Testis (tissue), 2 donors: ENCODE measurements around the gene ANXA6.

Experiments used
- POLR2A ChIP-seq: fragments of 450-650 bp; IDR thresholded peaks from one replicate; pipeline ENCODE4 v1.6.1; 2017; ENCODE audit warnings: antibody characterized with exemption, mild to moderate bottlenecking, moderate library complexity
- TF ChIP-seq, protein P1 (sequence below), 3 experiments: fragments of 450-650 bp in 2 of 3; fragments of 200-600 bp in 1 of 3; sonication (generic) in 1 of 3; IDR thresholded peaks; one replicate each; pipeline ENCODE4 v1.5.1; 2016 to 2019; ENCODE audit warnings: antibody characterized with exemption in 3 of 3, mild to moderate bottlenecking in 2 of 3, moderate library complexity in 1 of 3

DNA sequence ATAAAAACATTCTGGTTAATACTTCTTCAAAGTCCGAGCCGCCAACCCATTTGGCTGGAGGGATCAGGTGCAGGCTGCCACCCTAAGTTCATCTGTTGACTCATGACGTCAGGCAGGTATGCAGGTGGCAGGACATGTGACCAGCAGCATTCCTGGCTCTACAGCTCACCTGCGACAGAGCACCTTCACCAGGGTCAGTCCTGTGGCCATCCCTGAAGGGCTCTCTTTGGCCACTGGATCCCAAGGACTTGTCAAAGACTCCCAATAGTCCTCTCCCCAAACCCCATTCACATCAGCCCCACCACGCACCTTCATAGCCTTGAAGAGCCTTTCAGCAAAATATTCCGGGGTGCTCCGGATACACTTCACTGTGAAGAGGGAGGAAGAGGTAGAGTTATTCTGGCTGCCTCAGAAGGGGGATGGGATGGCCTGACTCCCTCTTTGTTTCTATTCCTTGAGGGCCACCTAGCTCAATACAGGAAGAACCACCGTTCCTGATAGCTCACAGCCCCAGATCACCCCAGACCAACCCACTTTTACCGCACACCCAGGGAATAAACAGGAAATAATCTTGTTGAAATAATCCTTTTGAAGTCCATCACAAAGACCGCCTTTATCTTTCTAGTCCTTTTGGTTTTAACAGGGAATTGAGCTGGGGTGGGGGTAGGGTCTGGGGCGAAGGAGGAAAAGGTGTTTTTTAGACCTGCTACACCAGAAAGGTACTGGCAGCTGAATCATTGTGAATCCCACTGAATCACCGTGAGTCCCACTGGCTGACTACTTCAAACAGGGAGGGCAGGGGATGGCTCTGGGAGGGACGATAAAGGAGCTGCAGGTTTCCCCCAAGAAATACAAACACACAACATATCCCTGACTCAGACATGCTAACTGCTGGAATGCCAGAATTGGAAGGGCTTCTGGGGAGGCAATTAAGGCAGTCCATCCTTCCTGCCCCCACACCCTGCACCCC lies 26.4 kb downstream of the ANXA6 start:
- no peak for TF ChIP-seq POLR2A
- TF ChIP-seq, protein P1, sequence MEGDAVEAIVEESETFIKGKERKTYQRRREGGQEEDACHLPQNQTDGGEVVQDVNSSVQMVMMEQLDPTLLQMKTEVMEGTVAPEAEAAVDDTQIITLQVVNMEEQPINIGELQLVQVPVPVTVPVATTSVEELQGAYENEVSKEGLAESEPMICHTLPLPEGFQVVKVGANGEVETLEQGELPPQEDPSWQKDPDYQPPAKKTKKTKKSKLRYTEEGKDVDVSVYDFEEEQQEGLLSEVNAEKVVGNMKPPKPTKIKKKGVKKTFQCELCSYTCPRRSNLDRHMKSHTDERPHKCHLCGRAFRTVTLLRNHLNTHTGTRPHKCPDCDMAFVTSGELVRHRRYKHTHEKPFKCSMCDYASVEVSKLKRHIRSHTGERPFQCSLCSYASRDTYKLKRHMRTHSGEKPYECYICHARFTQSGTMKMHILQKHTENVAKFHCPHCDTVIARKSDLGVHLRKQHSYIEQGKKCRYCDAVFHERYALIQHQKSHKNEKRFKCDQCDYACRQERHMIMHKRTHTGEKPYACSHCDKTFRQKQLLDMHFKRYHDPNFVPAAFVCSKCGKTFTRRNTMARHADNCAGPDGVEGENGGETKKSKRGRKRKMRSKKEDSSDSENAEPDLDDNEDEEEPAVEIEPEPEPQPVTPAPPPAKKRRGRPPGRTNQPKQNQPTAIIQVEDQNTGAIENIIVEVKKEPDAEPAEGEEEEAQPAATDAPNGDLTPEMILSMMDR (IDR thresholded peaks at IDR 0.05) = no peak
